AML-193 (cell line): ENCODE results near the gene OR13G1.
A peak's percentile ranks its signal among the peaks of the same experiment; 100 is the strongest.
"Not testable (repeated sequence)": the region's sequence is repeated elsewhere in the genome, so short reads cannot be mapped to it uniquely, and the experiment has no call there.

ENCODE experiments used
- DNase-seq, 2 experiments: peaks; one replicate each; lab custom pipeline; 2025; lab: John Stamatoyannopoulos, UW

OR13G1 gene, protein sequence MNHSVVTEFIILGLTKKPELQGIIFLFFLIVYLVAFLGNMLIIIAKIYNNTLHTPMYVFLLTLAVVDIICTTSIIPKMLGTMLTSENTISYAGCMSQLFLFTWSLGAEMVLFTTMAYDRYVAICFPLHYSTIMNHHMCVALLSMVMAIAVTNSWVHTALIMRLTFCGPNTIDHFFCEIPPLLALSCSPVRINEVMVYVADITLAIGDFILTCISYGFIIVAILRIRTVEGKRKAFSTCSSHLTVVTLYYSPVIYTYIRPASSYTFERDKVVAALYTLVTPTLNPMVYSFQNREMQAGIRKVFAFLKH

DNA sequence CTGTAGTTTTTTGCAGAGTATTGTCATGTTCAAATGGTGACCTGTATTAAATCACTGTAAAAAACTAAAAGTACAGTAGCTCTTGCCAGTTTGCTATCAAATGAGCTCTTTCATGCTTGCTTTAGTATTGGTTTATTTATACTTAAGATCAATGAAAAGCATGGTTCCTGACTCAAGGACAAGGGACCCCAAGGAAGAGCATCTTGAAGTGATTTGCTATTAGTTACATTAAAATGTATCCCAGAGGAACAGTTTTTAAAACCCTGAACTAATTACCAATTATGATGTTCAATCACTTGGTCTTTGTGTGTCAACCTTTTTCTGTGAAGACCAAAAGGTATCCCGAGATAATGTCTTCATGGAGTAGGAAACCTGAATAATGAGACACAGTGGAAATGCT lies at the start of gene OR13G1:
OR13G1 (minus strand) TSS at position 101 of the 400 bp plus-strand sequence. CDS start 6,698 bp downstream, outside the sequence.
- DNase-seq: no peak

DNA sequence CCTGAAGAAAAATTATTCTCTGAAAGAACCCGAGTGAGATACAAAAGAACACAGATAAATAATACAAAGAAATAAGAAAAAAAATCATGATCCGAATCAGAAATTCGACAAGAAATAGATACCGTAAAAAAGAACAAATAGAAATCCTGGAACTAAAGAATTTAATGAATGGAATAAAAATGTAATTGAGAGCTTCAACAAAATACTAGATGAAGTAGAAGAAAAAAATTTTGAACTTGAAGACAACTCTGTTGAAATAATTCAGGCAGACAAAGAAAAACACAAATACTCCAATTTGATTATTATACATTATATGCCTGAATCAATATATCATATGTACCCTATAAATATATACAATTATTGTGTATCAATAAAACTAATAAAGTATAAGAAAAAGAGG lies 41.7 kb upstream of the OR13G1 start:
- no peak for DNase-seq

DNA sequence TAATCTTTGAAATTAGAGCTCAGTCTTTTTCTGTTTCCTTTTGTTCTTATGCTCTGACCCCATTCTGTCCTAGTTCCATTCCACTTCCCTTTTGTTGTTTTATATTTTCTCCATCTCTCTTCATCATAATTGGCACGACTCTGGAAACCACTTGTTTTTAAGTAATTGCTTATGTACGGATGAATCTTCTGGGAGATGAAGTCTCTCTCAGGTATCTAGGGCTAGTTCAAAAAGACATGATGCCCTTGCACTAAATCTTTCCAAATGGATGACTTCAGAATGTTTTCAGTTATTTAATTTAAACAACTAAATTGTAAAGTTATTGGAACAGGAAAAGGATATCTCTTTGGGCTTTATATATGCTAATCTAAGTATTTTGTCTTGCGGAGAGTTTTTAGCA lies 37.0 kb upstream of the OR13G1 start, which contains the start of gene OR6F1:
OR6F1 (minus strand) TSS at position 101 of the 400 bp plus-strand sequence. CDS start 3,891 bp downstream, outside the sequence.
- DNase-seq: no peak

DNA sequence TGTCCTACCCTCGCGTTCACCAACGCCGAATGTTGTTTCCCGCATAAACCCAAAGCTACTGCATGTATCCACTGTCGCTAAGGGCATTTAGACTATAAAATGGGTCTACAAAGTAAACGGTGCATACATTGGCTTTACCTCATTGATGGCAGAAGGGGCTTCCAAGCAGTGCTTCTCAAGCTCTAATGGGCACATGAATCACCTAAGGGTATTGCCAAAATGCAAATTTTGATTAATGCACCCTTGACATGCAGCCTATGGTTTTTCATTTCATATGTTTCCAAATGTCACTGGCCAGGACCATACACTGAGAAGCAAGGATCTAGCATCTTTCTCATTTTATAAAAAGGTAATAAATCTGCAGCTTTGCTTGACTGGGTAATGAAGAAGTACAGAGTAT lies 34.2 kb upstream of the OR13G1 start:
- DNase-seq: no peak

DNA sequence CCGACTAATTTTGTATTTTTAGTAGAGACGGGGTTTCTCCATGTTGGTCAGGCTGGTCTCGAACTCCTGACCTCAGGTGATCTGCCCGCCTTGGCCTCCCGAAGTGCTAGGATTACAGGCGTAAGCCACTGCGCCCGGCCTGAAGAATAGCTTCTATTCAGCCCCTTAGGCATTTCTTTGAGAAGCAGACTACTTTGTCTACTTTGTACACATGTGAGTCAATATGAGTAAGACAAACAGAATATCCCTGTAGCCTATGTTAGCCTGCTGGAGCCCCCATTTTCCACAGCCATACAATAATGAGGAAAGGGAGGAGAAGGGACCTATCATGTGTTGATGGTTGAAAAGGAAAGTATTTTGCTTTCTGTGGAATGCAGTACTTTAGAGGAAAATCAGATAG lies 31.1 kb upstream of the OR13G1 start:
- not testable (repeated sequence) for DNase-seq

DNA sequence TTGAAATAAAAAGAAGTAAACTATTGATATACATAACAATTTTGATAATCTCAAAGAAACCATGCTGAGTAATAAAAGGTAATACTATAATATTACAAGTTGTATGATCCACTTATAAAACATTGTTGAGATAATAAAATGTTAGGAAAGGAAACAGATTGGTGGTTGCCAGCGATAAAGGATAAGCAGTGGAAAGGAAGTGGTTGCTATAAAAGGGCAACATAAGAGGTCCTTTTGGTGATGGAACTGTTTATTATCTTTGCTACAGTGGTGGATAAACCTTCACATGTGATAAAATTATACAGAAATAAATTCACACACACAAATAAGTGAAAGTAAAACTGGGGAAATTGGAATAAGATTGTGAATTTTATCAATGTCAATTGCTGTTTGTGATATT lies 21.8 kb upstream of the OR13G1 start:
- no peak for DNase-seq

DNA sequence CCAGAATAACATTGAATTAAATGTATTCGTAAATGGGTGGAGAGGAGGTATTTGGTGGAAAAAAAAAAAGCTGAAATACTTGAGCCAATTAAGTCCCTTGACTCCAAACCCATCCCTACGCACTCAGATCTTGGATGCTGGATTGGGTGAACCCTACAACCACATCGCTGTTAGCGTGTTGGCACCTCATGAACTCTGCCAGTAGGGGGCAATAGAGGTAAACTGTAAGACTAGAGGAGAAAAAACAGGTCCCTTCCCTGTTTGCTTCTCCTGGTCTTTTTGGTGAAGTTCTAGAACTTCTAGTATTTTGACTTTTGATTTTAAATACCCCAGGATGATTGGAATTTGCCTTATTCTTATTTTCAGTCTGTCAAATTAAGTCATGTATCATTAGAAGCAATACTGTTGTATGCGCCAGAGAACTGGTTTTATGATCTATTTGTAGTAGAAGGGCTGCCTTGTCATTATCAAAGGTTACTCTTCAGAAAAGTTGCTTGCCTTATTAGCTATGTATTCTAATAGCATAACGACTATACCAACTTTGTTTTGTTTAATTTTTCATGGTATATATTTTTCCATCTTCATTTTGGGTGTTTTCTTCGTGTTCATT lies 1.9 kb upstream of the OR13G1 start:
- peak; percentile 47 to 52 for DNase-seq

DNA sequence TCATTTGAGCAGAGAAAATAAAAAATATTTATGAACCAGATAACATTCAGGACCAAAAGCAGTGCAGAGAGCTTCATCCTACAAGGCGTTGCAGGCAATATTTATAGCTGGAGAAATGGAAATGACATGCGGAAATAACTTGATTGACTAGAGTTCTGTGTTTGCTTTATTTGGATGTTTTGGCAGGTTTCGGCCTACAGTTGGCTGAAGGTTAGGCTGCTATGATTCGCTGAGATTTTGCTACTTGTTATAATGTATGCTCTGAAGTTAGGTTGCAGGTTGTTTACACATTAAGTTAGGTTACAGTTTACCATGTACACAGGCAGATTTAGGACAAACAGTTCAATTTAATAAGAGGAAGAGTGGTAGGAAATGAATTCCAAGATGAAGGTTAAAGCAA lies 632 bp upstream of the OR13G1 start:
- no peak for DNase-seq

DNA sequence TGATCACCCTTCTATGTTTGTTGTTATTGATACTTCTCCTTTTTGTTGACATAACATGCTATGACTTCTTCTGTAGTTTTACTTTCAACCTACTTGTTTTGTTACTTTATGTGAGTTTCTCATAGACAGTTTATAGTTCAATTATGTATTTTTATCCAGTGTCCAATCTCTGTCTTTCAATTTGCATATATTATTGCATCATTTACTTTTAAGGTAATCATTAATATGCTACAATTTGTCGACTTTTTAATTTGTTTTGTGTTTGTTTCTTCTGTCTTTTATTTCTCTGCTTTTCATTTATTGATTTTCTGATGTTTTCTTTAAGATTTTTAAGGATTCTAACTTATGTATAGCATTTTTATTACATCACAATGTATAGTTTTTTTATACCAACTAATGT lies 10.3 kb downstream of the OR13G1 start:
- DNase-seq: no peak

DNA sequence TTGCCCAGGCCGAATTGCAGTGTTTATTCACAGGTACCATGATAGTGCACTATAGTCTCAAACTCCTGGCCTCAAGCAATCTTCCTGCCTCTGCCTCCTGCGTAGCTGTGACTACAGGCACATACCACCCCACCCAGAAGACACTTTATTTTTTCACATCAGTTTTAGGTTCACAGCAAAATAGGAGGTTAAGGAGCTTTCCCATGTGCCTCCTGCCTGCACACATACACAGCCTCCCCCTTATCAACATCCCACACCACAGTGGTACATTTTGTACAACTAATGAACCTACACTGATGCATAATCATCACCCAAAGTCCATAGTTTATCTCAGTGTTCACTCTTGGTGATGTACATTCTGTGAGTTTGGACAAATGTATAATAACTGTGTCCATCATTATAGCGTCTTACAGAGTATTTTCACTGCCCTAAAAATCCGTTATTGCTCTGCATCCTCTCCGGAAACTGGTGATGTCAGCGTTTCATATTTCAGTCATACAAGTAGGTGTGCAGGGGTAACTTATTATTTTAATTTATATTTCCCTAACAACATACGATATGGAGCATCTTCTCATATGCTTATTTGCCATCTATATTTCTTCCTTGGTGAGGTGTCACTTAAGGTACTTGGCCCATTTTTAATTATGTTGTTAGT lies 23.2 kb downstream of the OR13G1 start:
- no peak for DNase-seq

DNA sequence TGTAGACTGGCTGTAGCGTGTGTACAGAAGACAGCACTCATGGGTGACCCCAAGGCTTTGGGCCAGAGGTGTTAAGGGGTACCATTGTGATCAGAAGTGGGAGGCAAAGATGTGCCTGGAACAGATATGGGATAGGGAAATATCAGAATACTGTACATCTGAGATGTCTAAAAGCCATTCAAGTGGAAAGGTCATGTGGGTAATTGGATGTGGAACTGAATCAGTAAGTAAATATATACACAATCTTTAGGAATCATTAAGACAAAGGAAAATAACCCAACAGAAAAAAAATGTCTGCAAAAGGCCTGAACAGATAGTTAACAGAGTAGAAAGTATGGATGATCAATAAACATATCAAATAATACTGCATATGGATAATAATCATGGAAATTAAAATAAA lies 26.5 kb downstream of the OR13G1 start:
- no peak for DNase-seq

DNA sequence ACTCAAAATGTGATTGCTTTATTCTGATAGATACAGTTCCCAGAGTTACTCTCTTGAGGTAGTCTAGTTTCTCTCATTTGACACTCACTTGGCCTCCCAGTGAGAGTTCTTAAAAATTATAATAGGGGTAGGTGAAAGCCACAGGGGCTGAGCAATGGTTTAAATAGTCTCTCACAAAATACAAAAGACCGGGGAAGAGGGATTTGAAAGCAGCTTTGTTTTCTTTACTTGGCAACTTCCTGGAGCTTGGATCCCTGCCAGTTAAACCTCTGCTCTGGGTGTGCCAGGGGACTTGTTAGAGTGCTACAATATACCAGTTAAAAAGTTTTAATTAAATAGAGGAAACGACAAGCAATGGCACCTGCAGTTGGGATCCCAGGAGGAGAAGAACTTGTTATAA lies 31.7 kb downstream of the OR13G1 start:
- DNase-seq: no peak

DNA sequence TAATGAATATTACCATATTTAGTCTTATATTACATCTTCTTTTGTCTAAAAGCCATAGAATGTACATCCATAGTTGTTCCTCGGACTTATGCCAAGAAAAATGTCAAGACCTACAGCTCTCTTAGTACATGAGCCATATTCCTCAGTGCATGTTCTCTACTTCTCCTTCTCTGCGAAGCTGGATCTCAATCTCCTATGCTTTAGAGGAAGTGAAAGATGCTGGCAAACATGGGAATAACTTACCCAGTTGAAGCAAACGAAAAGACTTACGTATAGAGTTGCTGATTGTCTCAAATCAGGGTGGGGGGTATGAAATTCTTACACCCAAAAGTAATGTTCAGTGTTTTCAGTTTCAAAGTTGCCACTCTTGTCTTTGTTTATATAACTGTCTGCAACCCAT lies 32.7 kb downstream of the OR13G1 start:
- DNase-seq: no peak

DNA sequence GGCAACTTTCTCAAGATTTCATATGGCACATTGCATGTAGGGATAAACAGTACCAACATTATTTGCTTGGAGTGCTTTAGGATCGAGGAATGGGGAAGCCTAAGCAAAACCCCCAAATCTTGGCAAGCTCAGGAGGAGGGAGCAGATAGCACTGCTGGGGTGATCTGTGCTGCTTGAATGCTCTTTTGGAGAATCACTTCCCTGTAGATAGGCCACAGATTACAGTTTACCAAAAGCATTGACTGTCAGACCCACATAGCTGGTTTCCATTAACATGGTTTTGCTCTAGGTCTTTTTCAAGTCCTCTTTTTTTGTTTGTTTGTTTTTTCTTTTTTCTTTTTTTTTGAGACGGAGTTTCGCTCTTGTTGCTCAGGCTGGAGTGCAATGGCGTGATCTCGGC lies 36.8 kb downstream of the OR13G1 start:
- DNase-seq: no peak

DNA sequence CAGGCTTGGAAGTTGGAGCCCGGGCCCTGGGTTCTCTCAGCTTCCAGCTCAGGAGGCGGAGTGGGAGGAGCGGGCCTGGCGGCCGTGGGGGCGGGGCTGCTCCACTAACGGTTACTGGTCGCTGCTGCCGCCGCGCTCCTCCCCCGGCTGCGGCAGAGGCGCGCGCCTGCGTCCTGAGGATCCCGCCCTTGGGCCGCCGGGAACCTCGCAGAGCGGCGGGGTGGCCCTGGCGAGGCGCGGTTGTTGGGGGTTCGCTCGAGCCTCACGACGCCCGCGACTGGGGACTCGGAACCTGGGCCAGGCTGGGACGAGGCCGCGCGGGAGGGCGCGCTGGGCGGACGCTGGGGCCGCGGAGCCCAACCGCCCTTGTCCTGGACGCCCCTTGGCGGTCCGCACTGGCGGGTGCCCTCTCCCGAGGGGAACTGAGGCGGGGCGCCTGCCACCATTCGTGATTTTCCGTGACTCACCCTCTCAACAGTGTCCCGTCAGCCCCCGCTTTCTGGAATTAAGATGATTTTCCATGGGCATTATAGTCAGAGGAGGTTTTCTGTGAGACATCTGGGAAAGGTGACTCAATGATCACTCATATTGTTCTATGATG lies 40.1 kb downstream of the OR13G1 start:
- DNase-seq: no peak

DNA sequence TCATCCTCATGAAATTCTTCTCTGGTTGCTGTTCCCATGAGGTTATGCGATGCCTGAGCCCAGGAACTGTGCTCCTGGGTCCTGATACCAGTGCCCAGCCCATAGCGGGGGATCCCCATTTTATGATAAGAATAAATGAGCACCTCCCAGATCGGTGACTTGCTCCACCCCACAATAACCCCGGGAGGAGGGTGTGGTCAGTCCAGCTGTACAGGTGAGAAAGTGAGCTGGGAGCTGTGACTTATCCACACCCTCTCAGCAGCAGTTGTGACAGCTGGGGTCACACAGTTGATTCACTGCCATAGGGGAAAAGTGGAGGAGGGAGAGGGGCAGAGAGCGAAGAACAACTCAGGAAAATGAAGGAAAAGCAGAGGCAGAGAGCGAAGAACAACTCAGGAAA lies 40.8 kb downstream of the OR13G1 start:
- DNase-seq: no peak

DNA sequence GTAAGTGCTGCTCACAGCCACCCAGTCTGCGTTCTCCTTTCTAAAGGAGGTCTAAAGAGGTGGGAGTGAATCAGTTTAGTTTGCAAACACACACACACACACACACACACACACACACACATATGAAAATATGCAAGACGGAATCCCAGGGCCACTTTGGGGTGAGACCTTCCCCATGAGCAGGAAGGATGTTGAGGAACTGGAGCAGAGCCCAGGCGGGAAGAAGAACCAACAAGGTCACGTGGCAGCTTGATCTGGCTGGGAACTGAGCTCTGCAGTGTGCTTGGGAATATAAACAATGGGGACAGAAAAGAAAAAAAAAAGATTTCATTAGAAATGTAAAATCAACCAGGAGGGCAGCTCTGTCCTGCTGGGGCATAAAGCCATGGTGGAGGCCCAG lies 41.5 kb downstream of the OR13G1 start:
- no peak for DNase-seq

DNA sequence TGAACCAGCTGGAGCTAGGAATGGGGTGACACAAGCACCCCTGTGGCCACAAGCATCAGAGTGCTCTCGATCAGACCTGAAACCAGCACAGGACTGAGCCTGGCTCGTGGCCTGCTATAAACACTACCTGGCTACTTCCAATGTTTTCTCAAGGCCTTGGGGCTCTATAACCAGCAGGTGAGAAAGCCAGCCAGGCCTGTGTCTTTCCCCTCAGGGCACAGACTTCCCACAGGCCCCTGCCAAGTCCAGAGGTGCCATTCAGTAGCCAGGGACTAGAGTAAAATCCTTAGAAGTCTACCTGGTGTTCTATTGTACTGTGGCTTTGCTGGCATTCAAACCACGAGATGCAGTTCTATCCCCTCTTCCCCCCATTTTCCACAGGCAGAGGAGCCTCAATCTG lies 51.6 kb downstream of the OR13G1 start:
- no peak for DNase-seq
